Activated naive CD4-positive, alpha-beta T cell treated with anti-CD3 and anti-CD28 coated beads, Interleukin-2, amount 10 ng/mL, durations not matched to agents 7 days and 5 days (primary cell): ENCODE data around the gene EIF5A.
A peak's percentile ranks its signal among the peaks of the same experiment; 100 is the strongest.

ENCODE experiments used
- CTCF ChIA-PET: fragments of 350-600 bp; sonication (Branson Sonifier 250); formaldehyde crosslinking; loops from one replicate; lab custom pipeline; 2021; ENCODE audit warnings: antibody characterized with exemption; lab: Charles Lee
- DNase-seq: peaks from one replicate; pipeline ENCODE4 v3.0.0-alpha.2; 2020
- H3K27ac Mint-ChIP-seq: one replicate; pipeline ENCODE4 v1.8.0; 2021; ENCODE audit warnings: mild to moderate bottlenecking, moderate library complexity, mixed read lengths
- H3K27me3 Mint-ChIP-seq: one replicate; pipeline ENCODE4 v1.8.0; 2021; ENCODE audit warnings: mild to moderate bottlenecking, mixed read lengths
- H3K36me3 Mint-ChIP-seq: one replicate; pipeline ENCODE4 v1.8.0; 2021; ENCODE audit warnings: mixed read lengths
- H3K4me1 Mint-ChIP-seq: one replicate; pipeline ENCODE4 v1.8.0; 2021; ENCODE audit warnings: mixed read lengths
- H3K4me3 Mint-ChIP-seq: one replicate; pipeline ENCODE4 v1.8.0; 2021; ENCODE audit warnings: mild to moderate bottlenecking, moderate library complexity, mixed read lengths
- H3K9me3 Mint-ChIP-seq: one replicate; pipeline ENCODE4 v1.8.0; 2021; ENCODE audit warnings: mixed read lengths

Gene EIF5A

GRCh38 chr17:7306911-7307685 lies at the start of gene EIF5A:
EIF5A (plus strand) TSS chr17:7307628; CDS start chr17:7309636, 2,008 bp downstream.
- DNase-seq = peak; percentile 100
- peaks cover 45% of the 10 kb centered on the region for H3K4me1 Mint-ChIP-seq
- no peaks in the 10 kb centered on the region for H3K9me3 Mint-ChIP-seq
- CTCF ChIA-PET = no interaction called here
- peak within 1 kb of the TSS; percentile 96 for H3K4me3 Mint-ChIP-seq
- H3K36me3 Mint-ChIP-seq = peaks cover 33% of the 10 kb centered on the region
- peaks cover 4% of the 10 kb centered on the region for H3K27me3 Mint-ChIP-seq
- peak within 1 kb of the TSS; percentile 100 for H3K27ac Mint-ChIP-seq

- CTCF ChIA-PET = interaction anchor here (0.9 to 1.8 kb wide), 2 partner anchors 38 to 40 kb away, joined by 3 to 6 read pairs; no protein-coding TSS in a partner anchor
- Mint-ChIP-seq H3K4me1 (peaks cover 37% of the 10 kb centered on the region), H3K36me3 (peaks cover 23% of the 10 kb centered on the region), H3K27ac (no peak overlapping the region), H3K27me3 (peaks cover 39% of the 10 kb centered on the region), H3K4me3 (no peak overlapping the region), H3K9me3 (no peaks in the 10 kb centered on the region)
- peak; percentile 19 for DNase-seq
Observed at GRCh38 chr17:7258731-7259554, 48.5 kb upstream of the EIF5A start.

GRCh38 chr17:7259555-7259889 lies 47.9 kb upstream of the EIF5A start:
- peaks cover 35% of the 10 kb centered on the region for H3K4me1 Mint-ChIP-seq
- H3K36me3 Mint-ChIP-seq = peaks cover 18% of the 10 kb centered on the region
- no peaks in the 10 kb centered on the region for H3K9me3 Mint-ChIP-seq
- no peak overlapping the region for H3K27ac Mint-ChIP-seq
- CTCF ChIA-PET = interaction anchor here (0.9 to 1.8 kb wide), 2 partner anchors 37 to 39 kb away, joined by 3 to 6 read pairs; no protein-coding TSS in a partner anchor
- peaks cover 45% of the 10 kb centered on the region for H3K27me3 Mint-ChIP-seq
- no peak overlapping the region for H3K4me3 Mint-ChIP-seq
- no peak for DNase-seq

- DNase-seq = no peak
- peaks cover 12% of the 10 kb centered on the region for H3K36me3 Mint-ChIP-seq
- CTCF ChIA-PET = no interaction called here
- no peaks in the 10 kb centered on the region for H3K9me3 Mint-ChIP-seq
- peaks cover 51% of the 10 kb centered on the region for H3K27me3 Mint-ChIP-seq
- H3K4me1 Mint-ChIP-seq = peaks cover 31% of the 10 kb centered on the region
- no peak overlapping the region for H3K27ac Mint-ChIP-seq
- no peak overlapping the region for H3K4me3 Mint-ChIP-seq
Observed at GRCh38 chr17:7260151-7260550, 47.3 kb upstream of the EIF5A start.

GRCh38 chr17:7260651-7261378 lies 46.6 kb upstream of the EIF5A start:
- CTCF ChIA-PET = no interaction called here
- Mint-ChIP-seq H3K9me3 (no peaks in the 10 kb centered on the region), H3K27me3 (peaks cover 55% of the 10 kb centered on the region), H3K4me3 (peak overlapping the region; percentile 52), H3K27ac (no peak overlapping the region), H3K36me3 (peaks cover 9% of the 10 kb centered on the region), H3K4me1 (peaks cover 31% of the 10 kb centered on the region)
- peak; percentile 53 for DNase-seq

- Mint-ChIP-seq H3K9me3 (no peaks in the 10 kb centered on the region), H3K4me3 (peak overlapping the region; percentile 57), H3K27ac (peak overlapping the region; percentile 65), H3K27me3 (peaks cover 62% of the 10 kb centered on the region), H3K36me3 (peaks cover 7% of the 10 kb centered on the region), H3K4me1 (peaks cover 31% of the 10 kb centered on the region)
- CTCF ChIA-PET = no interaction called here
- peak; percentile 39 for DNase-seq
Observed at GRCh38 chr17:7261379-7262191, 45.8 kb upstream of the EIF5A start.

- Mint-ChIP-seq H3K9me3 (no peaks in the 10 kb centered on the region), H3K27me3 (peaks cover 69% of the 10 kb centered on the region), H3K36me3 (peaks cover 3% of the 10 kb centered on the region), H3K4me3 (peak within 1 kb of the TSS; percentile 57), H3K4me1 (peaks cover 33% of the 10 kb centered on the region), H3K27ac (peak within 1 kb of the TSS; percentile 65)
- CTCF ChIA-PET = no interaction called here
- DNase-seq = peak; percentile 37
Observed at GRCh38 chr17:7262192-7262934, 45.1 kb upstream of the EIF5A start, which contains the start of gene CLDN7. CLDN7 (minus strand) TSS chr17:7262478; CDS start chr17:7262043, 435 bp downstream.

GRCh38 chr17:7262935-7263800 lies 44.3 kb upstream of the EIF5A start:
- DNase-seq = peak; percentile 54
- peaks cover 3% of the 10 kb centered on the region for H3K36me3 Mint-ChIP-seq
- CTCF ChIA-PET = interaction anchor here (0.6 to 0.8 kb wide), 2 partner anchors 218 to 240 kb away, joined by 3 read pairs; no protein-coding TSS in a partner anchor
- H3K9me3 Mint-ChIP-seq = no peaks in the 10 kb centered on the region
- H3K4me1 Mint-ChIP-seq = peaks cover 33% of the 10 kb centered on the region
- H3K27ac Mint-ChIP-seq = peak overlapping the region; percentile 24
- peak overlapping the region; percentile 19 for H3K4me3 Mint-ChIP-seq
- peaks cover 76% of the 10 kb centered on the region for H3K27me3 Mint-ChIP-seq

GRCh38 chr17:7263801-7264078 lies 43.7 kb upstream of the EIF5A start:
- CTCF ChIA-PET = interaction anchor here (0.6 to 0.8 kb wide), 2 partner anchors 218 to 239 kb away, joined by 3 read pairs; no protein-coding TSS in a partner anchor
- Mint-ChIP-seq H3K36me3 (peaks cover 3% of the 10 kb centered on the region), H3K27ac (no peak overlapping the region), H3K27me3 (peaks cover 80% of the 10 kb centered on the region), H3K9me3 (no peaks in the 10 kb centered on the region), H3K4me1 (peaks cover 33% of the 10 kb centered on the region), H3K4me3 (no peak overlapping the region)
- DNase-seq = no peak

- Mint-ChIP-seq H3K27me3 (peaks cover 78% of the 10 kb centered on the region), H3K4me1 (peaks cover 24% of the 10 kb centered on the region), H3K36me3 (peaks cover 3% of the 10 kb centered on the region), H3K27ac (no peak overlapping the region), H3K4me3 (no peak overlapping the region), H3K9me3 (no peaks in the 10 kb centered on the region)
- CTCF ChIA-PET = interaction anchor here (1.4 kb wide), 1 partner anchor 30 kb away, joined by 3 read pairs; no protein-coding TSS in a partner anchor
- no peak for DNase-seq
Observed at GRCh38 chr17:7266784-7267183, 40.6 kb upstream of the EIF5A start.

- H3K27me3 Mint-ChIP-seq = peaks cover 52% of the 10 kb centered on the region
- H3K36me3 Mint-ChIP-seq = no peaks in the 10 kb centered on the region
- DNase-seq = no peak
- peaks cover 28% of the 10 kb centered on the region for H3K4me1 Mint-ChIP-seq
- no peak overlapping the region for H3K4me3 Mint-ChIP-seq
- CTCF ChIA-PET = interaction anchor here (0.7 to 10.4 kb wide), 4 partner anchors 10 to 124 kb away, joined by 3 to 78 read pairs (median 4); no protein-coding TSS in a partner anchor
- no peaks in the 10 kb centered on the region for H3K9me3 Mint-ChIP-seq
- H3K27ac Mint-ChIP-seq = no peak overlapping the region
Observed at GRCh38 chr17:7279448-7279847, 28.0 kb upstream of the EIF5A start.

GRCh38 chr17:7280519-7281073 lies 26.8 kb upstream of the EIF5A start:
- H3K4me3 Mint-ChIP-seq = peak overlapping the region; percentile 71
- H3K9me3 Mint-ChIP-seq = no peaks in the 10 kb centered on the region
- H3K4me1 Mint-ChIP-seq = peaks cover 28% of the 10 kb centered on the region
- H3K36me3 Mint-ChIP-seq = no peaks in the 10 kb centered on the region
- peak overlapping the region; percentile 45 for H3K27ac Mint-ChIP-seq
- peaks cover 61% of the 10 kb centered on the region for H3K27me3 Mint-ChIP-seq
- CTCF ChIA-PET = interaction anchor here (0.8 to 10.4 kb wide), 5 partner anchors 12 to 280 kb away, joined by 3 to 78 read pairs (median 4); partner anchors contain the start of gene ACAP1
- peak; percentile 89 for DNase-seq
